ENCODE data around the gene NIPA2. TPM values are rescaled to one million over a fixed set of nuclear protein-coding genes. Genes with fewer than 3 reads are reported as not detected.

Gene NIPA2
- total RNA-seq, 1 donor from 2014 or later = 13.5 TPM

- DNase-seq (ENCODE audit: low spot score in 2 of 2) = no peak
- no peaks in the 10 kb centered on the region for H3K4me1 ChIP-seq
- no peak for TF ChIP-seq CTCF (IDR thresholded peaks at IDR 0.05)
- H3K4me3 ChIP-seq = no peak overlapping the region
- H3K9me3 ChIP-seq = no peaks in the 10 kb centered on the region
- H3K27ac ChIP-seq = no peak overlapping the region
- peaks cover 49 to 64% of the 10 kb centered on the region in 2 donors for H3K36me3 ChIP-seq
- no peaks in the 10 kb centered on the region for H3K27me3 ChIP-seq
- intact Hi-C loops (cut with DNase I) = no loop called here
These were observed 44.7 kb downstream of the NIPA2 start for GRCh38 chr15:22883196-22883595.

GRCh38 chr15:22884344-22884743, 45.9 kb downstream of the NIPA2 start:
- no peak overlapping the region for H3K4me3 ChIP-seq
- TF ChIP-seq CTCF (IDR thresholded peaks at IDR 0.05) = no peak
- H3K4me1 ChIP-seq = no peaks in the 10 kb centered on the region
- DNase-seq (ENCODE audit: low spot score in 2 of 2) = no peak
- intact Hi-C loops (cut with DNase I) = no loop called here
- H3K27ac ChIP-seq = no peak overlapping the region
- no peaks in the 10 kb centered on the region for H3K9me3 ChIP-seq
- H3K36me3 ChIP-seq = peaks cover 50 to 63% of the 10 kb centered on the region in 2 donors
- H3K27me3 ChIP-seq = no peaks in the 10 kb centered on the region

- Histone ChIP-seq H3K36me3 (peaks cover 43 to 61% of the 10 kb centered on the region in 2 donors), H3K9me3 (no peaks in the 10 kb centered on the region), H3K4me1 (no peaks in the 10 kb centered on the region), H3K27ac (no peak overlapping the region), H3K4me3 (no peak overlapping the region), H3K27me3 (no peaks in the 10 kb centered on the region)
- no peak for DNase-seq (ENCODE audit: low spot score in 2 of 2)
- intact Hi-C loops (cut with DNase I) = no loop called here
- TF ChIP-seq CTCF (IDR thresholded peaks at IDR 0.05) = no peak
These were observed 46.7 kb downstream of the NIPA2 start for GRCh38 chr15:22885120-22885519.

GRCh38 chr15:22887157-22887951, 48.9 kb downstream of the NIPA2 start:
- Histone ChIP-seq H3K36me3 (peaks cover 38 to 60% of the 10 kb centered on the region in 2 donors), H3K4me1 (no peaks in the 10 kb centered on the region), H3K27me3 (no peaks in the 10 kb centered on the region), H3K4me3 (no peak overlapping the region), H3K27ac (no peak overlapping the region), H3K9me3 (no peaks in the 10 kb centered on the region)
- DNase-seq (ENCODE audit: low spot score in 2 of 2) = no peak
- intact Hi-C loops (cut with DNase I) = no loop called here
- no peak for TF ChIP-seq CTCF (IDR thresholded peaks at IDR 0.05)

- DNase-seq (ENCODE audit: low spot score in 2 of 2) = no peak
- intact Hi-C loops (cut with DNase I) = no loop called here
- peaks cover 31 to 59% of the 10 kb centered on the region in 2 donors for H3K36me3 ChIP-seq
- no peaks in the 10 kb centered on the region for H3K27me3 ChIP-seq
- no peak for TF ChIP-seq CTCF (IDR thresholded peaks at IDR 0.05)
- H3K4me3 ChIP-seq = no peak overlapping the region
- H3K9me3 ChIP-seq = no peaks in the 10 kb centered on the region
- H3K27ac ChIP-seq = peak overlapping the region in 1 of 2 donors; percentile 35
- H3K4me1 ChIP-seq = no peaks in the 10 kb centered on the region
These were observed 49.8 kb downstream of the NIPA2 start for GRCh38 chr15:22888120-22888859.

All from ascending aorta (tissue), 2 donors.